Immature natural killer cell (primary cell): ENCODE results near the gene CFAP99. TPM values are rescaled to one million over a fixed set of nuclear protein-coding genes. Genes with fewer than 3 reads are reported as not detected.
A peak's percentile ranks its signal among the peaks of the same experiment; 100 is the strongest.

Source experiments
- DNase-seq, 3 donors: peaks; one replicate each; pipeline ENCODE4 v3.0.0; 2022; ENCODE audit warnings: mixed read lengths in 1 of 3
- H3K27ac Mint-ChIP-seq, 6 donors: one replicate each; pipeline ENCODE4 v1.8.0; 2020; ENCODE audit warnings: mixed read lengths in 6 of 6, mild to moderate bottlenecking in 5 of 6, inconsistent platforms in 4 of 6, moderate library complexity in 3 of 6
- H3K27me3 Mint-ChIP-seq, 3 donors: one replicate each; pipeline ENCODE4 v1.8.0; 2020 to 2021; ENCODE audit warnings: low read depth in 3 of 3, mild to moderate bottlenecking in 3 of 3, mixed read lengths in 3 of 3, moderate library complexity in 3 of 3, inconsistent platforms in 1 of 3
- H3K36me3 Mint-ChIP-seq, 3 donors: one replicate each; pipeline ENCODE4 v1.8.0; 2020; ENCODE audit warnings: mixed read lengths in 3 of 3, inconsistent platforms in 2 of 3, mild to moderate bottlenecking in 2 of 3
- H3K4me1 Mint-ChIP-seq, 2 donors: one replicate each; pipeline ENCODE4 v1.8.0; 2020; ENCODE audit warnings: inconsistent platforms in 2 of 2, mild to moderate bottlenecking in 2 of 2, mixed read lengths in 2 of 2, moderate library complexity in 1 of 2
- H3K4me3 Mint-ChIP-seq, 5 donors: one replicate each; pipeline ENCODE4 v1.8.0; 2020; ENCODE audit warnings: mild to moderate bottlenecking in 5 of 5, mixed read lengths in 5 of 5, inconsistent platforms in 3 of 5, moderate library complexity in 3 of 5
- H3K9me3 Mint-ChIP-seq, 6 donors: one replicate each; pipeline ENCODE4 v1.8.0; 2020; ENCODE audit warnings: mild to moderate bottlenecking in 6 of 6, mixed read lengths in 6 of 6, inconsistent platforms in 4 of 6, moderate library complexity in 3 of 6
- polyA plus RNA-seq, 3 donors: library from polyadenylated mRNA; unstranded; fragments of 300-500 nt; fragmentation: Illumina TruSeq; gene quantifications; one replicate each; pipeline ENCODE4 v1.2.3, GENCODE V29; 2021

The CFAP99 gene
- polyA plus RNA-seq, 3 donors from 2014 or later, result not detected

- no peak overlapping the region for H3K4me3 Mint-ChIP-seq
- H3K9me3 Mint-ChIP-seq, result no peaks in the 10 kb centered on the region
- peaks cover 0 to 5% (median 2%) of the 10 kb centered on the region in 3 donors for H3K27me3 Mint-ChIP-seq
- peaks cover 0 to 2% of the 10 kb centered on the region in 2 donors for H3K4me1 Mint-ChIP-seq
- no peak for DNase-seq
- no peak overlapping the region for H3K27ac Mint-ChIP-seq
- no peaks in the 10 kb centered on the region for H3K36me3 Mint-ChIP-seq
Measured at GRCh38 chr4:2445571-2445970, 26.8 kb downstream of the CFAP99 start.

GRCh38 chr4:2446656-2447564 lies 28.2 kb downstream of the CFAP99 start:
- no peak for DNase-seq
- H3K27ac Mint-ChIP-seq, result no peak overlapping the region
- no peaks in the 10 kb centered on the region for H3K9me3 Mint-ChIP-seq
- H3K4me3 Mint-ChIP-seq, result no peak overlapping the region
- H3K36me3 Mint-ChIP-seq, result no peaks in the 10 kb centered on the region
- no peaks in the 10 kb centered on the region for H3K4me1 Mint-ChIP-seq
- peaks cover 0 to 4% (median 2%) of the 10 kb centered on the region in 3 donors for H3K27me3 Mint-ChIP-seq

GRCh38 chr4:2448589-2448988 lies 29.8 kb downstream of the CFAP99 start:
- no peaks in the 10 kb centered on the region for H3K9me3 Mint-ChIP-seq

GRCh38 chr4:2449051-2449450 lies 30.3 kb downstream of the CFAP99 start:
- H3K4me1 Mint-ChIP-seq, result no peaks in the 10 kb centered on the region
- H3K27ac Mint-ChIP-seq, result no peak overlapping the region
- no peak for DNase-seq
- H3K36me3 Mint-ChIP-seq, result no peaks in the 10 kb centered on the region
- H3K4me3 Mint-ChIP-seq, result no peak overlapping the region
- peaks cover 0 to 4% (median 2%) of the 10 kb centered on the region in 3 donors for H3K27me3 Mint-ChIP-seq
- H3K9me3 Mint-ChIP-seq, result no peaks in the 10 kb centered on the region

More at GRCh38 chr4:2448589-2448988, 29.8 kb downstream of the CFAP99 start:
- peaks cover 0 to 4% (median 2%) of the 10 kb centered on the region in 3 donors for H3K27me3 Mint-ChIP-seq
- no peaks in the 10 kb centered on the region for H3K4me1 Mint-ChIP-seq
- H3K36me3 Mint-ChIP-seq, result no peaks in the 10 kb centered on the region
- no peak for DNase-seq
- no peak overlapping the region for H3K4me3 Mint-ChIP-seq
- no peak overlapping the region for H3K27ac Mint-ChIP-seq

GRCh38 chr4:2449511-2450392 lies 31.0 kb downstream of the CFAP99 start:
- H3K27ac Mint-ChIP-seq, result no peak overlapping the region
- no peaks in the 10 kb centered on the region for H3K36me3 Mint-ChIP-seq
- H3K4me3 Mint-ChIP-seq, result no peak overlapping the region
- H3K27me3 Mint-ChIP-seq, result peaks cover 0 to 2% (median 2%) of the 10 kb centered on the region in 3 donors
- no peak for DNase-seq
- H3K9me3 Mint-ChIP-seq, result no peaks in the 10 kb centered on the region
- H3K4me1 Mint-ChIP-seq, result no peaks in the 10 kb centered on the region

GRCh38 chr4:2450394-2451035 lies 31.8 kb downstream of the CFAP99 start:
- DNase-seq, result no peak
- Mint-ChIP-seq H3K4me1 (no peaks in the 10 kb centered on the region), H3K27me3 (peaks cover 0 to 2% (median 0%) of the 10 kb centered on the region in 3 donors), H3K9me3 (no peaks in the 10 kb centered on the region), H3K27ac (no peak overlapping the region), H3K4me3 (no peak overlapping the region), H3K36me3 (no peaks in the 10 kb centered on the region)

- Mint-ChIP-seq H3K27me3 (peaks cover 0 to 2% (median 0%) of the 10 kb centered on the region in 3 donors), H3K36me3 (no peaks in the 10 kb centered on the region), H3K9me3 (no peaks in the 10 kb centered on the region), H3K4me3 (no peak overlapping the region), H3K4me1 (no peaks in the 10 kb centered on the region), H3K27ac (no peak overlapping the region)
- no peak for DNase-seq
Measured at GRCh38 chr4:2451036-2451520, 32.3 kb downstream of the CFAP99 start.

- no peaks in the 10 kb centered on the region for H3K4me1 Mint-ChIP-seq
- no peaks in the 10 kb centered on the region for H3K36me3 Mint-ChIP-seq
- no peak overlapping the region for H3K4me3 Mint-ChIP-seq
- no peak for DNase-seq
- H3K27me3 Mint-ChIP-seq, result peaks cover 0 to 2% (median 0%) of the 10 kb centered on the region in 3 donors
- no peaks in the 10 kb centered on the region for H3K9me3 Mint-ChIP-seq
- no peak overlapping the region for H3K27ac Mint-ChIP-seq
Measured at GRCh38 chr4:2451821-2452785, 33.3 kb downstream of the CFAP99 start.

GRCh38 chr4:2457481-2458295 lies 38.9 kb downstream of the CFAP99 start:
- Mint-ChIP-seq H3K27ac (no peak overlapping the region), H3K36me3 (no peaks in the 10 kb centered on the region), H3K4me3 (no peak overlapping the region), H3K4me1 (peaks cover 6 to 7% of the 10 kb centered on the region in 2 donors), H3K27me3 (peaks cover 0 to 3% (median 3%) of the 10 kb centered on the region in 3 donors), H3K9me3 (no peaks in the 10 kb centered on the region)
- DNase-seq, result no peak

- Mint-ChIP-seq H3K4me3 (no peak overlapping the region), H3K27me3 (peaks cover 0 to 3% (median 3%) of the 10 kb centered on the region in 3 donors), H3K9me3 (no peaks in the 10 kb centered on the region), H3K4me1 (peaks cover 7 to 8% of the 10 kb centered on the region in 2 donors), H3K36me3 (no peaks in the 10 kb centered on the region), H3K27ac (peak overlapping the region in 1 of 6 donors; percentile 50)
- no peak for DNase-seq
Measured at GRCh38 chr4:2458546-2459491, 40.1 kb downstream of the CFAP99 start.
